Adipocyte (in vitro differentiated cells): ENCODE measurements around the gene FRMD4A.

Source experiments
- DNase-seq: peaks from one replicate; pipeline ENCODE4 v3.0.0-alpha.2; 2015; ENCODE audit warnings: low read depth
- H3K27me3 ChIP-seq: replicated peaks from 2 replicates; pipeline ENCODE4 v1.7.0; 2013; ENCODE audit warnings: mild to moderate bottlenecking, low read length, moderate library complexity; ENCODE audit not compliant: control insufficient read depth, insufficient read depth
- H3K36me3 ChIP-seq: 2 replicates; pipeline ENCODE4 v1.7.0; 2013; ENCODE audit warnings: low read length, mild to moderate bottlenecking, moderate library complexity; ENCODE audit not compliant: control insufficient read depth, insufficient read depth, severe bottlenecking
- H3K4me1 ChIP-seq: 2 replicates; pipeline ENCODE4 v1.7.0; 2013; ENCODE audit warnings: mild to moderate bottlenecking, low read length, moderate library complexity; ENCODE audit not compliant: control insufficient read depth, insufficient read depth
- H3K4me3 ChIP-seq: 2 replicates; pipeline ENCODE4 v1.7.0; 2013; ENCODE audit warnings: mild to moderate bottlenecking, low read length, moderate library complexity
- H3K9ac ChIP-seq: 2 replicates; pipeline ENCODE4 v1.7.0; 2013; ENCODE audit warnings: mild to moderate bottlenecking, low read length, moderate library complexity
- H3K9me3 ChIP-seq: 2 replicates; pipeline ENCODE4 v1.7.0; 2013; ENCODE audit warnings: mild to moderate bottlenecking, low read length, moderate library complexity; ENCODE audit not compliant: control insufficient read depth

Gene FRMD4A

DNA sequence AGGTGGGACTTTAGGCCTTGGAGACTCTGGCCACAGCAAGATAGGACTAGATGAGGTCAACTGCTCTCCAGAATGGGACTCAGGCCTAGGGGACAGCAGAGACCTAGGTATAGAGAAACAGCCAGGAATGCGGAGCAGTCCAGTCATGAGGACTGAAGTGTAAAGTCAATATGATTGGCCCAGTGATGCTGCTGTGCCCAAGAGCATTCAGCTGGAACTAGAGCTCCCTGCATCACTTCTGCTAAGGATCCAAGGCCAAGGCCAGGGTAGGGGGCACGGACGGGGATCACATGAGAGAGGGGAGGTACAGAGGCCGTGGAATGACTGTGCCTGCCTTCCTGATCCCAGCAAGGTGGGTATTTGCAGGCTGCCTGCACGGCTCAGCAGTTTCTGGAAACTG is 237.9 kb downstream of the FRMD4A start:
- H3K27me3 ChIP-seq: no peaks in the 10 kb centered on the region
- no peaks in the 10 kb centered on the region for H3K9me3 ChIP-seq
- H3K9ac ChIP-seq: no peak overlapping the region
- no peaks in the 10 kb centered on the region for H3K36me3 ChIP-seq
- no peak for DNase-seq
- no peak overlapping the region for H3K4me3 ChIP-seq
- H3K4me1 ChIP-seq: no peaks in the 10 kb centered on the region

DNA sequence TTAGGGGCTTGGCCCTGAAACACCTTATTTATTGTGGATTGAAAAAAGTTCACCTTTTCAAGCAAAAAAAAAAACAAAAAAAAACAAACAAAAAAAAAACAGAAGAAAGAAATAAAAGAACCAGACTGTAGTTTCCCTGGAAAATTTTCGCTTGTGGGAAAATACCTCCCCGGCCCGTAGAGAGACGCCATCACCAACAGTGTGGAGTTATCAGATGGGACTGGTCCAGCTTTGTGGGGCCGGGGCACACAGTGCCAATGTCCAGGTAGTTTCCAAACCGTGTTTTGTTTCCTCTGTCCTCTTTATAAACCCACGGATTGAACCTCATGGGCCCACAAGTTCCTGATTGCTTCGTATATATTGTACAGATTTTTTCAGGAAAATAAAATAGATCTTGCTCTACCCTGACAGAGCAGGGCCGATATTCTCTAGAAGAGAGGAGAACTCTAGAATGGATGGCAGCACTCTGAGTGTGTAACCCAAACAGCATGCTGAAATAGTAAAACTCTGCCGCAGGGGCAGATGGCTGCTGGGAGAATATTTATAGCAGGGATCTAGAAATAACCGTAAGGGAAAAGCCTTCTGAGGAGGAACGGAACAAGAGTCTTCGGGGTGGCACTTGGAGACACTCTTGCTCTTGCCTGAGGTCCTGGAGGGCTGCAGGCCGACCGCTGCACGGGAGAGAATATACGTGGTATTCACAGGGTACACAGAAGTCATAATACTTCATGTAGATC is 241.0 kb downstream of the FRMD4A start:
- Histone ChIP-seq H3K4me3 (no peak overlapping the region), H3K27me3 (no peaks in the 10 kb centered on the region), H3K36me3 (no peaks in the 10 kb centered on the region), H3K9ac (no peak overlapping the region), H3K4me1 (no peaks in the 10 kb centered on the region), H3K9me3 (no peaks in the 10 kb centered on the region)
- DNase-seq: no peak

DNA sequence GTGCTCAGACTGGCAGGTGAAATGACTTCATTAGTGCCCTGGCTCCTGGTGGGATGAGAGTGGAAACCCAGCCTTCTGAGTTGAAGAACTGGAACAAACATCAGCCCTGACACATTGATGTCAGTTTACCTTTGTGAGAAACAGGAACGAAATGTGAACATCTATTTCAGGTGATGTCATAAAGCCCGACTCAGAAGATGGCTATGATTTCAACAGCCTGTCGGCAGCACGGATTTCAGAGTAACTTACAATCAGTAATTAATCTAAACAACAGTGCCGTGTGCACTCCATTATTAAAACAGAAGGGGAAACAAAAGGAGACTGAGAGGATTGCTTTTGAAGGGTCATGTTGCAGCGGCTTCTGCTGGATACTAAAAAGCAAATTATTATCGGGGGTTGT is 243.2 kb downstream of the FRMD4A start:
- H3K4me3 ChIP-seq: no peak overlapping the region
- H3K36me3 ChIP-seq: no peaks in the 10 kb centered on the region
- H3K9ac ChIP-seq: no peak overlapping the region
- no peaks in the 10 kb centered on the region for H3K27me3 ChIP-seq
- H3K9me3 ChIP-seq: no peaks in the 10 kb centered on the region
- DNase-seq: no peak
- H3K4me1 ChIP-seq: no peaks in the 10 kb centered on the region

DNA sequence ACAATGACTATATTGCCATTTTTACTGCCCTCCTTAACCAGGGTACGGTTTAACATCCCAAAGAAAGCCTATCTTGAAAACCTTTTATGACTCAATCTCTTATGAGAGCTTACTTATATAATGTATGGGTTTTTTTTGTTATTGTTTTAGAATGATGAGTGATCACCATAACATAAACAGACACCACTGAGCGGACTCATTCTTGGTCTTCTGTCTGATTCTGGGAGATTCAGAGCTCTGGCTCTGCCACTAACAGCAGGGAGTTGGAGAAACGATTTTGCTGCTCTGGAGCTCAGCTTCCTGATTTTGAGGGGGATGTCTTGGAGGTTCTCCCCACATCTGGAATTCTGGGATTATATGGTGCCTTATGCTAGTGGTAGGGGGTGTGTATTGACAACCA is 244.1 kb downstream of the FRMD4A start:
- DNase-seq: peak; percentile 23
- H3K4me3 ChIP-seq: no peak overlapping the region
- no peaks in the 10 kb centered on the region for H3K36me3 ChIP-seq

DNA sequence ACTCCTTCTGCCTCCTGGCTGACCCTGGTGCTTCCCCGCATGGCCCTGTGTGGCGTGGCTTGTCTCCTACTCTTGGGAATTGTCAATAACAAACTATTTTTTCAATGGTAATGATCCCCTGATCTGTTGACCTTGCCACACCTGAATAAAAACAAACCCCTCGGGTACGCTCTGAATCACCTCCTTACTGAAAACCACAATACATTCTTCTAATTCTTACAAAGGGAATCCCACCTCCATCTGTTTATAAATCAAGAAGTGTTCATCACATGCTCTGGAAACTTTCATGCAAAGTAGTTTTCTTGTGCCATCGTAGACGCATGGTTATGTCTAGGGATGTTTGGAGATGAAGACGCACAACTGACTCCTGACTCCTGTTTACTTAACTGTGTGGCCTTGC is 245.8 kb downstream of the FRMD4A start:
- no peak for DNase-seq
- no peaks in the 10 kb centered on the region for H3K27me3 ChIP-seq
- no peaks in the 10 kb centered on the region for H3K9me3 ChIP-seq
- H3K9ac ChIP-seq: no peak overlapping the region
- no peaks in the 10 kb centered on the region for H3K36me3 ChIP-seq
- no peak overlapping the region for H3K4me3 ChIP-seq
- H3K4me1 ChIP-seq: no peaks in the 10 kb centered on the region

More for the DNA sequence above, 244.1 kb downstream of the FRMD4A start:
- Histone ChIP-seq H3K9me3 (no peaks in the 10 kb centered on the region), H3K4me1 (no peaks in the 10 kb centered on the region), H3K9ac (no peak overlapping the region), H3K27me3 (no peaks in the 10 kb centered on the region)

DNA sequence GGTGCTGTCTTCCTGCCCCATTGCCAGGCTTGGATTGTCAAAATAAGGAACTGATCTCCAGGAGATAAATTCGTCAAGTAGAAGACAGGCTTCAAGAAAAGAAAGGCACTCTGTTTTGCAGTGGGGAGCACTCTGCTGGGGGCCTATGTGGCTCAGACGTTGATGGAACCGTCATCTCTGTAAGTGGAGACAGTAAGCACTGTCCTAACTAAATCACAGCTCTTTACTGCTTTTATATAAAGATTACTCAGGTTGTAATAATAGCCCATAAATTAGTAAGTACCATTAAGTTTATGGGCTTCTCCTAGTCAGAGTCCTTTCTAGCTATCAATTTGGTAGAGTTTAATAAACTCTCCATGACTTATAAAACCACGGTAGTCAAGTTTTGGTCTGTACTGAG is 249.9 kb downstream of the FRMD4A start:
- Histone ChIP-seq H3K9ac (no peak overlapping the region), H3K4me1 (no peaks in the 10 kb centered on the region), H3K9me3 (no peaks in the 10 kb centered on the region), H3K27me3 (no peaks in the 10 kb centered on the region), H3K4me3 (no peak overlapping the region), H3K36me3 (no peaks in the 10 kb centered on the region)
- DNase-seq: no peak

DNA sequence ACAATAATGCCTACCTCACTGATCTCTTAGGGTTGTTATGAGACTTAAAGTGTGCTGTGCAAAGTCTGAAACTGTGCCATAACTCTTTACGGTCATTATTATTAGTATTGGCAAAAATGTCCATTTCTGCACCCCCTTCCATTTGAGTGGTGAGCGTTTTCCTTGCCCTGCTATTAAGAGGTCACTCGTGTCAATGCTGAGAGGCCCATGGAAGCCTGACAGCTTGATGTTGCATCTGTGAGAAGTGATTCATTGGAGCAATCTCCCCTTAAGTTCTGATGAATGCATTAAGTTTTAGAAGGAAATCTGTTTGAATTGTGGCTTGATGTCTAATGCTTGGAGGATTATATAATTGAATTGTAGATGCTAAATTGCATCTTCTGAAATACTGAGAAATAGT is 253.3 kb downstream of the FRMD4A start:
- no peaks in the 10 kb centered on the region for H3K36me3 ChIP-seq
- no peak overlapping the region for H3K4me3 ChIP-seq
- DNase-seq: no peak
- H3K27me3 ChIP-seq: no peaks in the 10 kb centered on the region
- H3K9me3 ChIP-seq: no peaks in the 10 kb centered on the region
- peaks cover 15% of the 10 kb centered on the region for H3K4me1 ChIP-seq
- no peak overlapping the region for H3K9ac ChIP-seq

DNA sequence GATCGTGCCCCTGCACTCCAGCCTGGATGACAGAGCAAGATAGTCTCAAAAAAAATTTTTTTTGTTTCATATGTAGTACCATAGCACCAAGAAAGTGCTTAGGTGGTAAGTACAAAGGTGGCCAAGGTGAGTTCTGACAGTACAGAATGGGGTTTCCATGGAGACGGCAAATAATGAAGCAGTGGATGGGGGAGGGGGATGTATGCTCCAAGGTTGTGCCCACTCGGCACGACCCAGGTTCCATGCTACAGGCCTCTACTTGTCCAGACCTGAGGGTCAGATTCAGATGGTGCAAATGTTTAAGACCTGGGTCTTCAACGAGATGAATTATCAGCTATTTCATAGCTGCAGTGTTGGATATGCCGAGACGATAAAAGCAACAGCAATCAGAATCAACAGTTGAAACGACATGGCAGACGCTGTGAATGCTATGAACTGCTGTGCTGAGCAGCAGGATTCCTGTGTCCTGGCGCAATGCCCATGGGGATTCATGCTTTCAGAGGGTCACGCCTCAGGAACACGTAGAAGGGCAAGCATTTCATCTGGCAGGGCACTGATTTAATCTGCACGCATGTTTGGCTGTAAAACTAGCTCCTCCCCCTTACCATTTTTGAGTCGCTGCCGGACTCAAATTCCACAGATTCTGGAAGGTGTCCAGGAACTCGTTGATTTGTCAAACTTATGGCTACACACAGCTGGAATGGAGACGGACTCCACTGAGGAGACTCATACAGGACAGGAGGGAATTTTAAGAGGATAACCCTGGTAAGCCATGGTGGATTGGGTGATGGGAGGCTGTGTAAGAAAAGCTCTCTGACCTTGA is 256.5 kb downstream of the FRMD4A start:
- Histone ChIP-seq H3K4me1 (peaks cover 15% of the 10 kb centered on the region), H3K4me3 (peak overlapping the region; percentile 20), H3K9ac (peak overlapping the region; percentile 45), H3K9me3 (peaks cover 11% of the 10 kb centered on the region), H3K36me3 (no peaks in the 10 kb centered on the region), H3K27me3 (no peaks in the 10 kb centered on the region)
- peak; percentile 99 for DNase-seq

DNA sequence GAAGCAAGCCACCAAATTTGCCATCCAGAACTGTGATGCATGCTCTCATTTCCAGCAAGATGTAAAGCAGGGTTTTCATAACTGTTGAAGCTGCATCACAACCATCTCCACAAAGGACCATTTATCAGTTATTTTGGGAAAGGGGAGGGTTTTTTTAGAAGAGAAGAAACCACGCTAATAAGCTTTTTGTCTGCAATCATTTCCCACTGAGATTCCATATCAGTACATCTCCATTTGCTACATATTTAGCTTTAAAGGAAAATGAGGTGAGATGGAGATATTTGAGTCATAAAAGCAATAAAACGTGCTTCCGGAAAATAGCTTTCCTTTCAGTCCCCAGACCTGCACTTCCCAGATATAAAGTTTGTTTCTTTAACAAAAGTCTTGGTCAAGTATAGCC is 258.2 kb downstream of the FRMD4A start:
- peaks cover 15% of the 10 kb centered on the region for H3K4me1 ChIP-seq
- no peaks in the 10 kb centered on the region for H3K27me3 ChIP-seq
- DNase-seq: no peak
- no peak overlapping the region for H3K9ac ChIP-seq
- H3K36me3 ChIP-seq: no peaks in the 10 kb centered on the region
- H3K9me3 ChIP-seq: peaks cover 11% of the 10 kb centered on the region
- no peak overlapping the region for H3K4me3 ChIP-seq

DNA sequence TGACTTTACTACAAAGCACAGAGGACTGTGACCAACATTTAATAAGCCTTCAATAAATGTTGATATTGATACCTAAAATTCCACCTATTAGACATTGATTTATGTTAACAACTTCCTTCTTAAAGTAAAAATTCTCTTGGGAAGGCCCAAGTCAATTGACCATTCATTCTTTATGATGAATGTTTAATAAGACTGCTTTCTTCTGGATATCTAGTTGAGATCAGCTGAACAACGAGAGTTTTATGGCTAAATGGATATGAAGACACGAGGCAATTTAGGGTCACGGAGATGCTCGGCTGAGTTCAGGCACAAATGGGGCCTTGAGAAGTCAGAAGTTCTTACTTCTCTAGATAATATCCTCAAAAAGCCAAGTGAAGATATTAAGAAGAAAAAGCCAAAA is 258.8 kb downstream of the FRMD4A start:
- no peaks in the 10 kb centered on the region for H3K27me3 ChIP-seq
- H3K4me3 ChIP-seq: no peak overlapping the region
- no peak for DNase-seq
- H3K9ac ChIP-seq: no peak overlapping the region
- H3K4me1 ChIP-seq: peaks cover 15% of the 10 kb centered on the region
- H3K36me3 ChIP-seq: no peaks in the 10 kb centered on the region
- peaks cover 11% of the 10 kb centered on the region for H3K9me3 ChIP-seq

DNA sequence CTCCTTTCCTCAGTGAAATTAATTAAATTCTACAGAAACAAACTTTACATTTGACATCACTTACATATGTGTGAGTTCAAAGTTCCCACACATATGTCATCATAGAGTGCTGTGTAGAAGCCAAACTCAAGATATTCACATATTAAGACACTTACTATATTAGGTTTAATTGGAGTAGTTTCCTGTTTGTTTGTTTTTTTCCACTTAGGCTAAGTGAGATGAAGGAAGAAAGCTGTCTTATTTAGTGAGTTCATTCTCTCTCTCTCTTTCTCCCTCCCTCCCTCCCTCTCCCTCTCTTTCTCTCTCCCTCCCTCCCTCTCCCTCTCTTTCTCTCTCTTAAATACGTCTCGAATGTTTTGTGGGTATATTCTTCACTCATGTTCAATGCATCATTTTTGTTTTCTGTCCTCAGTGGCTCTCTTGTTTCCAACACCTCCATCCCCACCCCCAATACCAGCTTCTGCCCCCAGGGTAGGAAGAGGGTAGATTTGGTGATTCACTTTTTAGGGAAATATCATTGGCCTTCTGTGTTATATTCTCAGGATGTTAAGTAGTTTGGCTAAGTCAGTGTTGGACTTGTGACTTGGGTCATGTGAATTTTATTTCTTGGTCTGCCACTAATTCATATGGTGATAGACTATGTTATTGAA is 262.0 kb downstream of the FRMD4A start:
- H3K9ac ChIP-seq: no peak overlapping the region
- no peaks in the 10 kb centered on the region for H3K27me3 ChIP-seq
- no peak for DNase-seq
- no peaks in the 10 kb centered on the region for H3K36me3 ChIP-seq
- H3K4me3 ChIP-seq: no peak overlapping the region
- peaks cover 11% of the 10 kb centered on the region for H3K9me3 ChIP-seq
- H3K4me1 ChIP-seq: peaks cover 11% of the 10 kb centered on the region
